HG03457 (cell line): ENCODE measurements around the gene AFG1L.
"Not testable (repeated sequence)": the region's sequence is repeated elsewhere in the genome, so short reads cannot be mapped to it uniquely, and the experiment has no call there.

Experiments
- ATAC-seq: cut with Tn5 transposase; IDR thresholded peaks from one replicate; pipeline ENCODE4 v1.9.1; 2021; ENCODE audit warnings: moderate number of reproducible peaks; ENCODE audit not compliant: unreplicated experiment

AFG1L gene

GRCh38 chr6:108507316-108507715 is 212.5 kb downstream of the AFG1L start:
- ATAC-seq: no peak

GRCh38 chr6:108510461-108511319 is 215.8 kb downstream of the AFG1L start:
- ATAC-seq: no peak

GRCh38 chr6:108518714-108519576 is 224.1 kb downstream of the AFG1L start:
- no peak for ATAC-seq

- ATAC-seq: no peak
Measured at GRCh38 chr6:108521616-108522107, 226.8 kb downstream of the AFG1L start.

GRCh38 chr6:108523697-108524096 is 228.8 kb downstream of the AFG1L start:
- ATAC-seq: no peak

- ATAC-seq: no peak
Measured at GRCh38 chr6:108524528-108525248, 229.8 kb downstream of the AFG1L start.

- no peak for ATAC-seq
Measured at GRCh38 chr6:108526739-108527174, 231.9 kb downstream of the AFG1L start.

- no peak for ATAC-seq
Measured at GRCh38 chr6:108528878-108529277, 234.0 kb downstream of the AFG1L start.

GRCh38 chr6:108531332-108531731 is 236.5 kb downstream of the AFG1L start:
- ATAC-seq: no peak

GRCh38 chr6:108535114-108535742 is 240.4 kb downstream of the AFG1L start:
- ATAC-seq: no peak

- not testable (repeated sequence) for ATAC-seq
Measured at GRCh38 chr6:108535920-108536535, 241.2 kb downstream of the AFG1L start.

- no peak for ATAC-seq
Measured at GRCh38 chr6:108541843-108542759, 247.2 kb downstream of the AFG1L start.

GRCh38 chr6:108543175-108543940 is 248.5 kb downstream of the AFG1L start:
- ATAC-seq: no peak

- ATAC-seq: no peak
Measured at GRCh38 chr6:108544606-108545005, 249.8 kb downstream of the AFG1L start.

GRCh38 chr6:108546079-108547049 is 251.5 kb downstream of the AFG1L start:
- ATAC-seq: no peak

- ATAC-seq: no peak
Measured at GRCh38 chr6:108549241-108549640, 254.4 kb downstream of the AFG1L start.

- ATAC-seq: no peak
Measured at GRCh38 chr6:108549741-108550140, 254.9 kb downstream of the AFG1L start.
